HG03045 (cell line): Measurements from ENCODE around the gene PLPP6.

ENCODE experiments used
- ATAC-seq: cut with Tn5 transposase; IDR thresholded peaks from one replicate; pipeline ENCODE4 v1.9.1; 2021; ENCODE audit warnings: mild to moderate bottlenecking, moderate library complexity; ENCODE audit not compliant: unreplicated experiment

The PLPP6 gene

DNA sequence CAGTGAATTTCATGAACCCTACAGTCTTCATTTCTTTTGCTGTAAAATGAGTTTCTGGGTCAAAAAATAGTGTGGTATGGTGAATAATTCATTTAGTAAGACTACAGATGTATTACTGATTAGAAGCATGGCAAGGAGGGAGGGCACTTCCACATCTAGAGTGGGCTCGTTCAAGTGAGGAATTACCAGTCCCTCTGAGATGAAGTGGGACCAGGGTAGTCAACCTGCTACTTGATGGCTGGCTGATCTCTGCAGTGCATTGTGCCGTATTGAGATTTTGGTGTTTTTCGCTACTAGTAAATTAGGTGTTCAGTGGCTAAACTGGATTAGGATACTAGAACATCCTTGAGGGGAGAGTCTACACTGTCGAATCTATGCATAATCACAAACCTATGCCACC lies 28.1 kb downstream of the PLPP6 start:
- ATAC-seq, result peak; percentile 53

DNA sequence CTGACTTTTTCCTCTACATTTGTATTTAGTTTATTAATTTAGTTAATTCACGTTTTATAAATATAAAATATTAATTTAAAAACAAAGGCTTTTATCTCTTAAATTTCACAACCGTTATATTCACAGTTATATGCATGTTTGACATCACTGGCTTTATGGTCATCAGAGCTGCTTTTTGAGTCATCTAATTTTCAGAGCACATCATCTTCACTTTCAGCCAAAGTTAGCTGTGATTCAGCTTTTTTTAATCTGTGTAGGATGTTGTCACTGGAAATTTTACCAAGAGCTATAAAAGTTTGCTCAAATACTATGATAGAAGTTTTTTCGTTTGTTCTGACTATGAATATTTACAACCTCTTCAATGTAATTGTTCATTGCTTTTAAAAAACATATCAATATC lies 29.7 kb downstream of the PLPP6 start:
- no peak for ATAC-seq

- ATAC-seq, result no peak
Observed at GRCh38 chr9:4700091-4700490, 38.0 kb downstream of the PLPP6 start.

DNA sequence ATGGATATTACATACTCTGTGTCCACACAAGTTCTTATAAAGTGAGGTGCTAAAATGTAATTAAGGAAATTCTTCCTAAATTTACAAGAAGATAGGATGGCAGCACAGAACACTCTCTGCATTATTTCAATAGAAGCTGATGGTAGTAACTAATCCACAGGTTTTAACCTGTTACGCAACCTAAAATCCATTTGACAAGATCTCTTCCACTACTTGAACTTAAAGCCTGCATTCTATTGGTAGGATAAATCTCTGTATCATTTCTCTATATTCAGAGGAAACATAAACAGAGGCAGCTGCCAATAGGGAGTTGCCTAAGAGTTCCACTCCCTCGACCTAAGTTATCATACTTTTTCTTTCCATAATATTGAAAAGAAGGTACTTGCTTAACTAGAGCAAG lies 38.8 kb downstream of the PLPP6 start:
- ATAC-seq, result no peak

GRCh38 chr9:4701526-4701925 lies 39.4 kb downstream of the PLPP6 start:
- no peak for ATAC-seq

DNA sequence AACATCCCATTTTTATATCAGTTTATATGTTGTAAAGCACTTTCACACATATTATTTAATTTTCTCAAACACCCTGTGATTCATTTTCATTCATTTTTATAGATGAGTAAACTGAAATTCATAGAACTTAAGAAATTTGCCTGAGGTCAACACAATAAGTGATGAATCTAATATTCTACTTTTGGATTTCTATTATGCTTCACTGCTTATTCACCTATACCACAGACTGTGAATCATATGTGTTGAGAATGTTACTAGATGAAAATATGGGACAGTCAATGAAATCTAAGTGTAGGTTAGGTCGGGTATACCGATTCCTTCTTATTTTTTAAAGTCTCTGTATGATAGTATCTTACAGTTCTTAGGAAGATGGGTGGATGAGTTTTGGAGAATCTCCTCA lies 42.0 kb downstream of the PLPP6 start:
- ATAC-seq, result no peak

DNA sequence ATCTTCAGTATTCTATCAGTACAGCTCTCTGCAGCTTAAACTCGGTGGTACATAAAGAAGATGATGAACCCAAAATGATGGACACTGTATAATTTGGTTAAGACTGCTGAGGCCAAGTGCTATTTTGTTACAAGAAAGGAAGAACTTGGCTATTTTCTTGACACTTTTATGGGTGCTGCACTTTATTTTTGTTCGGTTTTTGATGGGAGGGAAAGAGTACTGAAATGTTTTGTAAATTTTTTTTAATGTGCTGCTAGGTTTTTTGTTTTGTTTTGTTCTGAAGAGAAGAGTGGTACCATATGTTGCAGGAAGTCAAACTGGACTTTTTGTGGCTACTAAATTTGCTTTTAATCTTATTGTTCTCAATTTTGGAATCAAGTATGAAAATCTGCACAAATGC lies 43.9 kb downstream of the PLPP6 start:
- no peak for ATAC-seq

- no peak for ATAC-seq
Observed at GRCh38 chr9:4706971-4707622, 45.0 kb downstream of the PLPP6 start.

DNA sequence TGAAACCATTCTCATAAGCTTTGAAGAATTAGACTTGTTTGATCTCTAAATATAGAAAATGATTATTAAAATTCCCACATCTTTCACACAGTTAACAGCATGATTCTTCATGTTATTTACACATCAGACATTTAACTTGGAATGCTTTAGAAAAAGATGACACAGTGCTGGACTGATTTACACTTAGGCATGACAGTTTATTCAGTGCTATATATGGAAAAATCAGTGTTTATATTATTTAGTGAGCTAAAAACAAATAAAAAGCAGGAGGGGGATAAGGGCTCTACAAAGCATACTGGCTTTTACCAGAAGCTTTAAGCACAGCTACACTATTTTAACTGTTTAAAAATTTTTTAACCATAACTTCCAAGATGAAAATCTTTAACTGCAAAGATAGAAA lies 47.3 kb downstream of the PLPP6 start:
- no peak for ATAC-seq

DNA sequence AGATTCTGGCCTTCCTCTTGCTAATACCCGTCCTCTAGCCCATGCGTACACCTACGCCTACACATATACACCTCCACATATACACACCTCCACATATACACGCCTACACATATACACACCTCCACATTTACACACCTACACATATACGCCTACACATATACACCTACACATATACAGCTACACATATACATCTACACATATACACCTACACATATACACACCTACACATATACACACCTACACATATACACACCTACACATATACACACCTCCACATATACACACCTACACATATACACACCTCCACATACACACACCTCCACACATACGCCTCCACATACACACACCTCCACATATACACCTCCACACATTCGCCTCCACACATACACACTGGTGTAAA lies 51.8 kb downstream of the PLPP6 start:
- ATAC-seq, result no peak

- no peak for ATAC-seq
Observed at GRCh38 chr9:4714266-4715016, 52.3 kb downstream of the PLPP6 start.
